Endothelial cell of umbilical vein (primary cell): ENCODE results near the gene C8G. TPM values are rescaled to one million over a fixed set of nuclear protein-coding genes. Genes with fewer than 3 reads are reported as not detected.
A peak's percentile ranks its signal among the peaks of the same experiment; 100 is the strongest.

Experiments used
- BruUV-seq: library from RNA; stranded (reverse); fragments of 400-500 nt; replicated peaks from 2 replicates; lab custom pipeline; 2021; lab: Mats Ljungman, UMichigan
- CTCF ChIA-PET: fragments of 300-600, 350-600 bp; sonication (Branson Sonifier 250); formaldehyde crosslinking; loops from one replicate; lab custom pipeline; 2021; ENCODE audit warnings: antibody characterized with exemption, inconsistent platforms; lab: Charles Lee
- POLR2A ChIA-PET: fragments of 300-600, 350-600 bp; sonication (Branson Sonifier 250); formaldehyde crosslinking; loops from one replicate; lab custom pipeline; 2021; ENCODE audit warnings: antibody characterized with exemption, inconsistent platforms; lab: Charles Lee
- DNase-seq: peaks from one replicate; pipeline ENCODE4 v3.0.0-alpha.2; 2011; ENCODE audit warnings: low read depth, low spot score
- FAIRE-seq: peaks from 2 replicates; lab custom pipeline; 2011; peaks lifted over from hg19 to GRCh38; lab: Jason Lieb, UNC
- H2AFZ ChIP-seq: 2 replicates; pipeline ENCODE4 v1.6.0; 2012; ENCODE audit warnings: low read depth, low read length, control low read depth, inconsistent platforms
- H3K27ac ChIP-seq: 2 replicates; pipeline ENCODE4 v1.5.1; 2011; ENCODE audit warnings: low read depth, mild to moderate bottlenecking, control low read depth, low read length, moderate library complexity; ENCODE audit not compliant: insufficient read depth
- H3K27me3 ChIP-seq, 2 experiments: 2 replicates each; pipeline versions ENCODE4 v1.6.0 to v1.6.1; 2011; ENCODE audit warnings: low read length in 2 of 2, mixed read lengths in 1 of 2; ENCODE audit not compliant: control insufficient read depth in 2 of 2, insufficient read depth in 2 of 2
- H3K36me3 ChIP-seq, 2 experiments: 2 replicates in 1 of 2; 3 replicates in 1 of 2; pipeline ENCODE4 v1.5.1; 2011; ENCODE audit warnings: low read length in 2 of 2, mild to moderate bottlenecking in 1 of 2, moderate library complexity in 1 of 2; ENCODE audit not compliant: control insufficient read depth in 2 of 2, insufficient read depth in 2 of 2; ENCODE audit errors: extremely low read depth in 1 of 2
- H3K4me1 ChIP-seq: 3 replicates; pipeline ENCODE4 v1.5.1; 2011; ENCODE audit warnings: mild to moderate bottlenecking, low read length; ENCODE audit not compliant: control insufficient read depth, insufficient read depth; ENCODE audit errors: extremely low read depth
- H3K4me2 ChIP-seq: 2 replicates; pipeline ENCODE4 v1.6.1; 2011; ENCODE audit warnings: low read length, control low read depth, mixed read lengths; ENCODE audit not compliant: insufficient read depth
- H3K4me3 ChIP-seq, 3 experiments: fragments of 200-600 bp in 1 of 3; sonication (generic), shearing (Covaris generic) in 1 of 3; replicated peaks in 1 of 3; 2 replicates each; pipeline ENCODE4 v1.5.1; 2011 to 2016; ENCODE audit warnings: control low read depth in 3 of 3, low read length in 3 of 3, mild to moderate bottlenecking in 2 of 3, inconsistent platforms in 1 of 3, low read depth in 1 of 3, moderate library complexity in 1 of 3; ENCODE audit not compliant: insufficient read depth in 1 of 3
- H3K79me2 ChIP-seq: 2 replicates; pipeline ENCODE4 v1.6.0; 2012; ENCODE audit warnings: low read length, inconsistent platforms; ENCODE audit not compliant: control insufficient read depth, insufficient read depth
- H3K9ac ChIP-seq: replicated peaks from 2 replicates; pipeline ENCODE3; 2011; ENCODE audit warnings: low read length, control low read depth; ENCODE audit not compliant: insufficient read depth; ENCODE audit errors: extremely low read depth
- H3K9me1 ChIP-seq: replicated peaks from 3 replicates; pipeline ENCODE4 v1.6.0; 2011; ENCODE audit warnings: mild to moderate bottlenecking, low read length; ENCODE audit not compliant: control insufficient read depth, insufficient read depth; ENCODE audit errors: extremely low read depth
- H3K9me3 ChIP-seq: replicated peaks from 2 replicates; pipeline ENCODE4 v1.5.1; 2012; ENCODE audit warnings: low read length, inconsistent platforms; ENCODE audit not compliant: control insufficient read depth, insufficient read depth
- H4K20me1 ChIP-seq: replicated peaks from 2 replicates; pipeline ENCODE3; 2011; ENCODE audit warnings: mild to moderate bottlenecking, low read length; ENCODE audit not compliant: control insufficient read depth, insufficient read depth; ENCODE audit errors: extremely low read depth
- EZH2 ChIP-seq: IDR thresholded peaks from 2 replicates; pipeline ENCODE4 v1.6.1; 2012; ENCODE audit warnings: borderline replicate concordance, low read depth, mild to moderate bottlenecking, moderate library complexity, low read length, inconsistent platforms; ENCODE audit not compliant: severe bottlenecking
- FOS ChIP-seq: IDR thresholded peaks from 2 replicates; pipeline ENCODE4 v1.6.1; 2011; ENCODE audit warnings: mild to moderate bottlenecking, low read length, moderate library complexity, borderline replicate concordance; ENCODE audit not compliant: insufficient read depth
- GATA2 ChIP-seq: IDR thresholded peaks from 2 replicates; pipeline ENCODE4 v1.7.0; 2011; ENCODE audit warnings: low read depth, mild to moderate bottlenecking, moderate library complexity, mixed read lengths, low read length; ENCODE audit not compliant: insufficient read length, insufficient read depth
- JUN ChIP-seq: IDR thresholded peaks from 2 replicates; pipeline ENCODE4 v1.6.1; 2011; ENCODE audit warnings: borderline replicate concordance, low read depth; ENCODE audit not compliant: insufficient read length, insufficient read depth
- MYC ChIP-seq: IDR thresholded peaks from one replicate; pipeline ENCODE4 v1.6.1; 2011; ENCODE audit warnings: mild to moderate bottlenecking, low read depth, low read length
- POLR2A ChIP-seq: IDR thresholded peaks from 2 replicates; pipeline ENCODE4 v1.6.1; 2012; ENCODE audit warnings: low read depth, mild to moderate bottlenecking, control low read depth, low read length
- POLR2AphosphoS5 ChIP-seq: IDR thresholded peaks from 2 replicates; pipeline ENCODE4 v1.6.1; 2012; ENCODE audit warnings: low read depth, mild to moderate bottlenecking, control low read depth, low read length, moderate library complexity; ENCODE audit not compliant: insufficient read depth
- dilution Hi-C: fragments of 300-500 bp; cut with MboI; formaldehyde crosslinking; loops from one replicate; pipeline ENCODE4 v1.15.0; 2019; ENCODE audit warnings: low sequenced_read_pairs; ENCODE audit not compliant: extremely low pct_ligation_motif_present
- intact Hi-C: fragments of 100-400 bp; cut with micrococcal nuclease; formaldehyde crosslinking; loops from one replicate; pipeline ENCODE4 v1.10.0; 2022
- polyA plus RNA-seq, 4 experiments: library from polyadenylated mRNA; depleted of rRNA in 3 of 4; stranded (reverse) in 3 of 4; unstranded in 1 of 4; fragments of >200 nt; gene quantifications; 2 replicates each; pipeline versions ENCODE4 v1.2.1 to v1.2.3, GENCODE V29; 2011 to 2012; ENCODE audit warnings: missing spikeins in 1 of 4
- total RNA-seq: library from RNA; stranded (reverse); gene quantifications from 2 replicates; pipeline ENCODE4 v1.2.3, GENCODE V29; 2021
- TF ChIP-seq, protein P1 (sequence below), 2 donors: IDR thresholded peaks; 1 replicate in 1 of 2; 2 replicates in 1 of 2; pipeline ENCODE4 v1.5.1; 2011; ENCODE audit warnings: low read length in 2 of 2, mild to moderate bottlenecking in 2 of 2, moderate library complexity in 2 of 2, control low read depth in 1 of 2, inconsistent platforms in 1 of 2, low read depth in 1 of 2; ENCODE audit not compliant: insufficient read depth in 1 of 2; ENCODE audit errors: extremely low read depth in 1 of 2
- TF ChIP-seq, protein P2 (sequence below): IDR thresholded peaks from 2 replicates; pipeline ENCODE4 v1.6.1; 2011; ENCODE audit not compliant: insufficient read depth, insufficient read length

The C8G gene
- total and polyA plus RNA-seq, 2 donors (not counting 3 experiments of a cell fraction or from before 2014, with no cell fraction given): 0.47 to 1.9 TPM

DNA sequence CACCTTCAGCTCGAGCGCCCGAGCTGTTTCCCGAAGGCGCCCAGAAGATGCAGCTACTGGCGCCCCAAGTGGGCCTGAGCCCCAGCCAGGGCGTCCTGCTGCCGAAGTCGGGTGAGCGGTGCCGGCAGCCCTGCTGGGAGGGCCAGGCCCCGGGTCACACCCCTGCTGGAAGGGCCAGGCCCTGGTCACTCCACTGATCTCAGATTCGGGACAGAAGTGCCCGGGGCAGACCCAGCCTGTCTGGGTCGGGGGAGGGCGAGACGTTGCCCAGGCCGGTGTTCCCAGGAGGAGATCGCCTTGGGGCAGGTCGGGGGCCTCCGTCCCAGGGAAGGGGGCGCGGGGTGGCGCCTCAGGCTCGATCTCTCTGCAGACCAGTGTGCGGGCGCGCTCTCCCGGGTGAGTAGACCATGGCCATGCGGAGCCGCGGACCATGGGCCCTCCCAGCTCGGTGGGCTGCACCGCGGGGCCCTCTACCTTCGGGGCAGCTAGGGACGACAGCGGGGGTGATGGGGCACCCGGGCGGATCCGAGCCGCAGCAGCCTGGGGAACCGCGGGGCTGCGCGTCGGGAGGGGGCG, 40.1 kb downstream of the C8G start:
- ChIA-PET POLR2A (no interaction called here), CTCF (interaction anchor here (1.3 kb wide), 1 partner anchor 37 kb away, joined by 3 read pairs; no protein-coding TSS in a partner anchor)
- Histone ChIP-seq H3K4me3 (no peak overlapping the region), H3K9me1 (no peaks in the 10 kb centered on the region), H3K9me3 (no peaks in the 10 kb centered on the region), H3K4me1 (peaks cover 4% of the 10 kb centered on the region), H3K27ac (no peak overlapping the region), H3K79me2 (no peaks in the 10 kb centered on the region), H3K36me3 (no peaks in the 10 kb centered on the region), H3K4me2 (no peak overlapping the region), H4K20me1 (no peaks in the 10 kb centered on the region), H3K27me3 (peaks cover 3 to 10% of the 10 kb centered on the region in 2 experiments), H3K9ac (no peak overlapping the region), H2AFZ (no peak overlapping the region)
- no TSS peak for BruUV-seq
- TF ChIP-seq EZH2: peak; percentile 80
- TF ChIP-seq GATA2: no peak
- dilution Hi-C loops: no loop called here
- FAIRE-seq (no peak), DNase-seq (no peak)
- intact Hi-C loops: no loop called here

DNA sequence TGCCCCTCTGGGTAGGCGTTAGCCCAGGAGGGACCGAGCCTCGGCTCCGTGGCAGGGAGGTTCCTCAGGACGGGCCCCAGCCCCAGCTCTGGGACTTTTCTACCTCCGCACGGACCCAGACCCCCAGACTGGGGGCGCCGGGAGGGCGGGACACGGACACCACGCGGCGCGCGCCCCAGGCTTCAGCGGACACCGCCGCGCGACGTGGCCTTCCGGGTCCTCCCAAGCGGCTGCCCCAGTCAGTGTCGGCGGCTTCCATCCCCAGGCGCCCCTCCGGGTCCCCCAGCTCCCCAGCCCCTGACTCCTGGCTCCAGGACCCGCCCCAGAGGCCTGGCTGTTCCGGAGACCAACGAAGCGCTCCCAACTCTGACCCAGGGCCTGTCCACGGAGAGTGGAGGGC, 40.8 kb downstream of the C8G start:
- no peaks in the 10 kb centered on the region for H3K36me3 ChIP-seq
- H3K79me2 ChIP-seq: no peaks in the 10 kb centered on the region
- FAIRE-seq: no peak
- ChIA-PET POLR2A (no interaction called here), CTCF (interaction anchor here (1.3 kb wide), 1 partner anchor 38 kb away, joined by 3 read pairs; no protein-coding TSS in a partner anchor)
- H4K20me1 ChIP-seq: no peaks in the 10 kb centered on the region
- dilution Hi-C loops: no loop called here
- TF ChIP-seq FOS (no peak), EZH2 (no peak), GATA2 (no peak), JUN (no peak), POLR2A (no peak), POLR2AphosphoS5 (no peak), MYC (no peak)
- TF ChIP-seq, protein P1, sequence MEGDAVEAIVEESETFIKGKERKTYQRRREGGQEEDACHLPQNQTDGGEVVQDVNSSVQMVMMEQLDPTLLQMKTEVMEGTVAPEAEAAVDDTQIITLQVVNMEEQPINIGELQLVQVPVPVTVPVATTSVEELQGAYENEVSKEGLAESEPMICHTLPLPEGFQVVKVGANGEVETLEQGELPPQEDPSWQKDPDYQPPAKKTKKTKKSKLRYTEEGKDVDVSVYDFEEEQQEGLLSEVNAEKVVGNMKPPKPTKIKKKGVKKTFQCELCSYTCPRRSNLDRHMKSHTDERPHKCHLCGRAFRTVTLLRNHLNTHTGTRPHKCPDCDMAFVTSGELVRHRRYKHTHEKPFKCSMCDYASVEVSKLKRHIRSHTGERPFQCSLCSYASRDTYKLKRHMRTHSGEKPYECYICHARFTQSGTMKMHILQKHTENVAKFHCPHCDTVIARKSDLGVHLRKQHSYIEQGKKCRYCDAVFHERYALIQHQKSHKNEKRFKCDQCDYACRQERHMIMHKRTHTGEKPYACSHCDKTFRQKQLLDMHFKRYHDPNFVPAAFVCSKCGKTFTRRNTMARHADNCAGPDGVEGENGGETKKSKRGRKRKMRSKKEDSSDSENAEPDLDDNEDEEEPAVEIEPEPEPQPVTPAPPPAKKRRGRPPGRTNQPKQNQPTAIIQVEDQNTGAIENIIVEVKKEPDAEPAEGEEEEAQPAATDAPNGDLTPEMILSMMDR (IDR thresholded peaks at IDR 0.05; ENCODE audit: extremely low read depth in 1 of 2, insufficient read depth in 1 of 2, low read depth in 1 of 2, low read length in 2 of 2): no peak
- TF ChIP-seq, protein P2, sequence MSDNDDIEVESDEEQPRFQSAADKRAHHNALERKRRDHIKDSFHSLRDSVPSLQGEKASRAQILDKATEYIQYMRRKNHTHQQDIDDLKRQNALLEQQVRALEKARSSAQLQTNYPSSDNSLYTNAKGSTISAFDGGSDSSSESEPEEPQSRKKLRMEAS: no peak
- no peak overlapping the region for H3K27ac ChIP-seq
- H3K27me3 ChIP-seq: peaks cover 3 to 10% of the 10 kb centered on the region in 2 experiments
- H3K9me1 ChIP-seq: no peaks in the 10 kb centered on the region
- H3K9ac ChIP-seq: no peak overlapping the region
- BruUV-seq: no TSS peak
- intact Hi-C loops: no loop called here
- no peaks in the 10 kb centered on the region for H3K9me3 ChIP-seq
- H3K4me1 ChIP-seq: peaks cover 4% of the 10 kb centered on the region
- DNase-seq: no peak
- H3K4me2 ChIP-seq: no peak overlapping the region
- no peak overlapping the region for H3K4me3 ChIP-seq
- no peak overlapping the region for H2AFZ ChIP-seq
